H9 (cell line): ENCODE results near the gene IREB2. TPM values are rescaled to one million over a fixed set of nuclear protein-coding genes. Genes with fewer than 3 reads are reported as not detected.
"Not testable (repeated sequence)": the region's sequence is repeated elsewhere in the genome, so short reads cannot be mapped to it uniquely, and the experiment has no call there.

ENCODE experiments used
- DNase-seq: peaks from one replicate; pipeline ENCODE4 v3.0.0-alpha.2; 2017
- H2AFZ ChIP-seq: one replicate; pipeline ENCODE4 v1.6.1; 2013; ENCODE audit warnings: mild to moderate bottlenecking, low read length, control low read depth, moderate library complexity
- H2AK5ac ChIP-seq: 2 replicates; pipeline ENCODE4 v1.6.1; 2013; ENCODE audit warnings: low read length, control low read depth, mixed read lengths; ENCODE audit not compliant: insufficient read length
- H2BK120ac ChIP-seq: one replicate; pipeline ENCODE4 v1.6.1; 2013; ENCODE audit warnings: low read depth, mild to moderate bottlenecking, low read length, control low read depth, inconsistent platforms; ENCODE audit not compliant: poor library complexity, severe bottlenecking
- H2BK12ac ChIP-seq: 2 replicates; pipeline ENCODE4 v1.6.1; 2013; ENCODE audit warnings: low read length, control low read depth, mixed read lengths, low read depth; ENCODE audit not compliant: insufficient read length
- H2BK15ac ChIP-seq: 2 replicates; pipeline ENCODE4 v1.6.1; 2013; ENCODE audit warnings: low read depth, low read length, control low read depth
- H2BK20ac ChIP-seq: one replicate; pipeline ENCODE4 v1.6.1; 2013; ENCODE audit warnings: low read depth, mild to moderate bottlenecking, low read length, control low read depth, inconsistent platforms; ENCODE audit not compliant: poor library complexity, severe bottlenecking
- H2BK5ac ChIP-seq: 2 replicates; pipeline ENCODE4 v1.6.1; 2013; ENCODE audit warnings: low read length, control low read depth, mixed read lengths; ENCODE audit not compliant: insufficient read length
- H3K14ac ChIP-seq: 2 replicates; pipeline ENCODE4 v1.6.1; 2013; ENCODE audit warnings: low read length, control low read depth; ENCODE audit not compliant: insufficient read depth
- H3K18ac ChIP-seq: 2 replicates; pipeline ENCODE4 v1.6.1; 2013; ENCODE audit warnings: low read depth, mild to moderate bottlenecking, mixed read lengths, low read length, control low read depth; ENCODE audit not compliant: insufficient read length
- H3K23ac ChIP-seq: 2 replicates; pipeline ENCODE4 v1.6.1; 2013; ENCODE audit warnings: low read length, control low read depth, mixed read lengths, low read depth; ENCODE audit not compliant: insufficient read length
- H3K23me2 ChIP-seq: 2 replicates; pipeline ENCODE4 v1.6.1; 2013; ENCODE audit warnings: low read depth, mild to moderate bottlenecking, mixed read lengths, low read length, control low read depth; ENCODE audit not compliant: insufficient read length, poor library complexity, severe bottlenecking
- H3K27ac ChIP-seq: 2 replicates; pipeline ENCODE4 v1.5.1; 2013; ENCODE audit warnings: low read length, control low read depth, mixed read lengths, low read depth; ENCODE audit not compliant: insufficient read length
- H3K27me3 ChIP-seq: 2 replicates; pipeline ENCODE4 v1.6.1; 2013; ENCODE audit warnings: low read length, control low read depth, inconsistent platforms; ENCODE audit not compliant: insufficient read depth
- H3K4ac ChIP-seq: 2 replicates; pipeline ENCODE4 v1.6.1; 2013; ENCODE audit warnings: low read depth, mild to moderate bottlenecking, control low read depth, inconsistent platforms, low read length, moderate library complexity
- H3K4me1 ChIP-seq: 2 replicates; pipeline ENCODE4 v1.6.1; 2013; ENCODE audit warnings: low read length, control low read depth, inconsistent platforms; ENCODE audit not compliant: insufficient read depth
- H3K4me2 ChIP-seq: 2 replicates; pipeline ENCODE4 v1.6.1; 2013; ENCODE audit warnings: low read length, control low read depth, mixed read lengths; ENCODE audit not compliant: insufficient read length, insufficient read depth
- H3K56ac ChIP-seq: 2 replicates; pipeline ENCODE4 v1.6.1; 2013; ENCODE audit warnings: low read depth, mild to moderate bottlenecking, mixed read lengths, low read length, control low read depth; ENCODE audit not compliant: insufficient read length
- H3K79me1 ChIP-seq: 2 replicates; pipeline ENCODE4 v1.6.1; 2013; ENCODE audit warnings: low read depth, mild to moderate bottlenecking, moderate library complexity, low read length, control low read depth, inconsistent platforms; ENCODE audit not compliant: insufficient read depth, poor library complexity, severe bottlenecking
- H3K79me2 ChIP-seq: 2 replicates; pipeline ENCODE4 v1.6.1; 2013; ENCODE audit warnings: low read length, control low read depth, inconsistent platforms; ENCODE audit not compliant: insufficient read depth
- H3K9ac ChIP-seq: 2 replicates; pipeline ENCODE4 v1.6.1; 2013; ENCODE audit warnings: low read length, control low read depth, mixed read lengths; ENCODE audit not compliant: insufficient read length; ENCODE audit errors: extremely low read depth
- H3K9me3 ChIP-seq: one replicate; pipeline ENCODE4 v1.6.1; 2013; ENCODE audit warnings: low read depth, low read length, inconsistent platforms; ENCODE audit not compliant: control insufficient read depth
- H3T11ph ChIP-seq: one replicate; pipeline ENCODE4 v1.6.1; 2013; ENCODE audit warnings: mild to moderate bottlenecking, low read length, control low read depth, inconsistent platforms
- H4K20me1 ChIP-seq: one replicate; pipeline ENCODE4 v1.6.1; 2013; ENCODE audit not compliant: control insufficient read depth, insufficient read length, insufficient read depth
- H4K5ac ChIP-seq: 2 replicates; pipeline ENCODE4 v1.6.1; 2013; ENCODE audit warnings: low read depth, mild to moderate bottlenecking, mixed read lengths, low read length, control low read depth; ENCODE audit not compliant: insufficient read length
- H4K8ac ChIP-seq: replicated peaks from 2 replicates; pipeline ENCODE4 v1.6.1; 2013; ENCODE audit warnings: low read length, control low read depth, mixed read lengths, low read depth; ENCODE audit not compliant: insufficient read length
- H4K91ac ChIP-seq: 2 replicates; pipeline ENCODE4 v1.6.1; 2013; ENCODE audit warnings: low read depth, mild to moderate bottlenecking, moderate library complexity, mixed read lengths, low read length, control low read depth; ENCODE audit not compliant: insufficient read length
- H3K27ac Mint-ChIP-seq, 3 experiments: 2 replicates in 2 of 3; 3 replicates in 1 of 3; pipeline ENCODE4 v1.8.0; 2020 to 2021; ENCODE audit warnings: mixed read lengths in 3 of 3, mild to moderate bottlenecking in 1 of 3, moderate library complexity in 1 of 3
- H3K27me3 Mint-ChIP-seq: 2 replicates; pipeline ENCODE4 v1.8.0; 2021; ENCODE audit warnings: low read depth, mild to moderate bottlenecking, moderate library complexity, mixed read lengths
- H3K36me3 Mint-ChIP-seq, 3 experiments: 2 replicates in 2 of 3; 3 replicates in 1 of 3; pipeline ENCODE4 v1.8.0; 2020 to 2021; ENCODE audit warnings: low read depth in 3 of 3, mixed read lengths in 3 of 3; ENCODE audit not compliant: insufficient read depth in 1 of 3
- H3K4me1 Mint-ChIP-seq, 2 experiments: 2 replicates each; pipeline ENCODE4 v1.8.0; 2020; ENCODE audit warnings: mixed read lengths in 2 of 2
- H3K4me3 Mint-ChIP-seq, 2 experiments: 2 replicates in 1 of 2; 3 replicates in 1 of 2; pipeline ENCODE4 v1.8.0; 2020 to 2021; ENCODE audit warnings: mild to moderate bottlenecking in 2 of 2, mixed read lengths in 2 of 2, moderate library complexity in 1 of 2
- H3K9me3 Mint-ChIP-seq, 2 experiments: 2 replicates in 1 of 2; 3 replicates in 1 of 2; pipeline ENCODE4 v1.8.0; 2020; ENCODE audit warnings: mild to moderate bottlenecking in 2 of 2, mixed read lengths in 2 of 2, moderate library complexity in 1 of 2
- CTCF ChIP-seq: fragments of 200-600 bp; sonication (generic); conservative IDR thresholded peaks from 3 replicates; pipeline ENCODE4 v1.8.0; 2021; ENCODE audit warnings: antibody characterized with exemption, mild to moderate bottlenecking
- WGBS: extraction: QIAGEN DNeasy Blood & Tissue Kit; methylation state at CpG from one replicate; pipeline ENCODE4 v1.1.7; 2013; ENCODE audit warnings: missing lambda C conversion rate, low lambda C conversion rate, mixed read lengths; ENCODE audit not compliant: insufficient read length; ENCODE audit errors: extremely low coverage; 5-methylcytosine and 5-hydroxymethylcytosine counted together
- total RNA-seq: library from RNA; stranded (reverse); gene quantifications from 2 replicates; pipeline ENCODE4 v1.2.1, GENCODE V29; 2021

Gene IREB2
- total RNA-seq, 1 experiment from 2014 or later = 87.6 TPM

- peaks cover 0 to 4% (median 0%) of the 10 kb centered on the region in 3 experiments; a peak in 2 of 7 replicates for H3K36me3 Mint-ChIP-seq
- no peak overlapping the region for H2AK5ac ChIP-seq
Measured at GRCh38 chr15:78434134-78434533, 3.9 kb upstream of the IREB2 start.

GRCh38 chr15:78434711-78435110 lies 3.3 kb upstream of the IREB2 start:
- H3K27me3 Mint-ChIP-seq, H2BK5ac ChIP-seq, H2AFZ ChIP-seq, H3K4me2 ChIP-seq, H4K8ac ChIP-seq, H3K79me2 ChIP-seq, H3K18ac ChIP-seq, H4K91ac ChIP-seq, H3K4ac ChIP-seq, H2AK5ac ChIP-seq, H3K27me3 ChIP-seq, H4K20me1 ChIP-seq, H3T11ph ChIP-seq, DNase-seq, H3K9me3 Mint-ChIP-seq, H3K79me1 ChIP-seq, H2BK15ac ChIP-seq, H3K27ac Mint-ChIP-seq, H2BK120ac ChIP-seq, H3K23ac ChIP-seq, H3K9ac ChIP-seq, H3K56ac ChIP-seq, H3K27ac ChIP-seq, H2BK20ac ChIP-seq, H3K36me3 Mint-ChIP-seq, H3K14ac ChIP-seq, H3K4me1 ChIP-seq, H3K9me3 ChIP-seq, H3K4me3 Mint-ChIP-seq, H3K23me2 ChIP-seq, H4K5ac ChIP-seq, H2BK12ac ChIP-seq, H3K4me1 Mint-ChIP-seq: not testable (repeated sequence)
- no CpG with 5 or more reads among the region's 6 CpGs for WGBS

More at GRCh38 chr15:78434134-78434533, 3.9 kb upstream of the IREB2 start:
- Histone ChIP-seq H3K27me3 (no peaks in the 10 kb centered on the region), H4K91ac (no peak overlapping the region), H4K5ac (no peak overlapping the region), H2BK15ac (no peak overlapping the region), H4K20me1 (no peaks in the 10 kb centered on the region), H3K18ac (no peak overlapping the region), H3K4ac (no peak overlapping the region), H2BK5ac (no peak overlapping the region), H3K79me1 (no peaks in the 10 kb centered on the region), H3T11ph (no peak overlapping the region), H3K9ac (no peak overlapping the region), H3K9me3 (no peaks in the 10 kb centered on the region), H3K14ac (no peak overlapping the region), H2BK20ac (no peak overlapping the region), H2BK12ac (no peak overlapping the region), H3K4me1 (no peaks in the 10 kb centered on the region), H4K8ac (no peak overlapping the region), H2BK120ac (no peak overlapping the region), H2AFZ (no peak overlapping the region), H3K23me2 (no peaks in the 10 kb centered on the region), H3K23ac (no peak overlapping the region), H3K4me2 (no peak overlapping the region), H3K27ac (no peak overlapping the region), H3K56ac (no peak overlapping the region), H3K79me2 (no peaks in the 10 kb centered on the region; the same call in 1 of the 2 replicates)
- no peak for TF ChIP-seq CTCF
- H3K27me3 Mint-ChIP-seq = peaks cover 8% of the 10 kb centered on the region; the same call in 1 of the 2 replicates
- H3K4me1 Mint-ChIP-seq = peaks cover 2 to 6% of the 10 kb centered on the region in 2 experiments
- WGBS = no CpG with 5 or more reads among the region's 8 CpGs
- DNase-seq = no peak
- H3K9me3 Mint-ChIP-seq = no peaks in the 10 kb centered on the region
- no peak overlapping the region for H3K4me3 Mint-ChIP-seq
- H3K27ac Mint-ChIP-seq = no peak overlapping the region
